SK-N-SH (cell line): ENCODE results near the gene ZNF765. TPM values are rescaled to one million over a fixed set of nuclear protein-coding genes. Genes with fewer than 3 reads are reported as not detected.

Experiments
- CTCF ChIA-PET: fragments of 300-600, 350-600 bp; formaldehyde crosslinking; extraction: SDS; loops from one replicate; lab custom pipeline; 2021; lab: Yijun Ruan, JAX
- POLR2A ChIA-PET: fragments of 350-600 bp; sonication (Branson Sonifier 250); formaldehyde crosslinking; extraction: SDS; loops from one replicate; lab custom pipeline; 2020; ENCODE audit warnings: antibody characterized with exemption, inconsistent platforms; lab: Yijun Ruan, JAX
- DNase-seq: peaks from one replicate; pipeline ENCODE4 v3.0.0; 2012
- H2AFZ ChIP-seq: fragments of 200-600 bp; sonication (generic); 2 replicates; pipeline ENCODE4 v1.8.1; 2016; ENCODE audit warnings: antibody characterized with exemption, mild to moderate bottlenecking, low read depth
- H3F3A ChIP-seq: fragments of 200-600 bp; sonication (generic); replicated peaks from 2 replicates; pipeline ENCODE3; 2016; ENCODE audit warnings: antibody characterized with exemption, mild to moderate bottlenecking; ENCODE audit not compliant: insufficient read depth
- H3K27ac ChIP-seq, 2 experiments: fragments of 200-500 bp in 1 of 2; fragments of 200-600 bp in 1 of 2; sonication (Bioruptor generic) in 1 of 2; sonication (generic), shearing (Covaris generic) in 1 of 2; 2 replicates each; pipeline versions ENCODE4 v1.5.1 to v1.6.1; 2014 to 2016; ENCODE audit warnings: low read depth in 2 of 2, inconsistent platforms in 1 of 2, low read length in 1 of 2, mild to moderate bottlenecking in 1 of 2, mixed read lengths in 1 of 2
- H3K27me3 ChIP-seq: fragments of 200-600 bp; sonication (generic), shearing (Covaris generic); 2 replicates; pipeline ENCODE4 v1.6.1; 2016; ENCODE audit warnings: mixed run types; ENCODE audit not compliant: insufficient read depth
- H3K36me3 ChIP-seq, 2 experiments: fragments of 200-500 bp in 1 of 2; fragments of 200-600 bp in 1 of 2; sonication (Bioruptor generic) in 1 of 2; sonication (generic) in 1 of 2; replicated peaks in 1 of 2; 2 replicates each; pipeline versions ENCODE3 to v1.5.1; 2014 to 2016; ENCODE audit warnings: low read length in 1 of 2, mild to moderate bottlenecking in 1 of 2; ENCODE audit not compliant: insufficient read depth in 2 of 2, control insufficient read depth in 1 of 2
- H3K4me1 ChIP-seq, 2 experiments: fragments of 200-500 bp in 1 of 2; fragments of 200-600 bp in 1 of 2; sonication (Bioruptor generic) in 1 of 2; sonication (generic), shearing (Covaris generic) in 1 of 2; 2 replicates each; pipeline versions ENCODE4 v1.5.1 to v1.6.1; 2014 to 2016; ENCODE audit warnings: low read depth in 1 of 2, low read length in 1 of 2, mixed run types in 1 of 2; ENCODE audit not compliant: insufficient read depth in 2 of 2, control insufficient read depth in 1 of 2
- H3K4me2 ChIP-seq: fragments of 200-600 bp; sonication (generic), shearing (Covaris generic); 2 replicates; pipeline ENCODE4 v1.6.1; 2017; ENCODE audit warnings: mixed run types
- H3K4me3 ChIP-seq, 2 experiments: fragments of 200-500 bp in 1 of 2; fragments of 200-600 bp in 1 of 2; sonication (Bioruptor generic) in 1 of 2; sonication (generic), shearing (Covaris generic) in 1 of 2; 2 replicates each; pipeline versions ENCODE4 v1.5.1 to v1.8.1; 2014 to 2016; ENCODE audit warnings: low read depth in 2 of 2, inconsistent platforms in 1 of 2, low read length in 1 of 2, mild to moderate bottlenecking in 1 of 2, mixed read lengths in 1 of 2, moderate library complexity in 1 of 2
- H3K79me2 ChIP-seq: fragments of 200-600 bp; sonication (generic); 2 replicates; pipeline ENCODE4 v1.8.1; 2017; ENCODE audit warnings: mild to moderate bottlenecking; ENCODE audit not compliant: insufficient read depth
- H3K9ac ChIP-seq: fragments of 200-600 bp; sonication (generic); 2 replicates; pipeline ENCODE4 v1.6.1; 2017; ENCODE audit warnings: mixed run types
- H3K9me2 ChIP-seq: fragments of 200-600 bp; sonication (generic); 2 replicates; pipeline ENCODE4 v1.6.1; 2017; ENCODE audit warnings: mixed run types
- H3K9me3 ChIP-seq: fragments of 200-600 bp; sonication (generic); 2 replicates; pipeline ENCODE4 v1.6.1; 2017; ENCODE audit warnings: mixed run types, mild to moderate bottlenecking, moderate library complexity
- H4K20me1 ChIP-seq: fragments of 200-600 bp; sonication (generic); 2 replicates; pipeline ENCODE4 v1.6.1; 2017; ENCODE audit warnings: mild to moderate bottlenecking, mixed run types; ENCODE audit not compliant: insufficient read depth
- CHD2 ChIP-seq: fragments of 150-350 bp; IDR thresholded peaks from 2 replicates; pipeline ENCODE4 v1.6.1; 2018; ENCODE audit warnings: low read length; ENCODE audit not compliant: partially characterized antibody
- ELF1 ChIP-seq: IDR thresholded peaks from 2 replicates; pipeline ENCODE4 v1.4.0; 2012
- GABPA ChIP-seq: IDR thresholded peaks from 2 replicates; pipeline ENCODE4 v1.4.0; 2012; ENCODE audit warnings: low read depth, mild to moderate bottlenecking
- MXI1 ChIP-seq: IDR thresholded peaks from 2 replicates; pipeline ENCODE4 v1.6.1; 2012; ENCODE audit warnings: mild to moderate bottlenecking, low read depth, low read length, improper control_type of control experiment
- NFIC ChIP-seq: IDR thresholded peaks from 2 replicates; pipeline ENCODE4 v1.4.0; 2012; ENCODE audit warnings: borderline replicate concordance
- REST ChIP-seq: IDR thresholded peaks from 2 replicates; pipeline ENCODE4 v1.6.1; 2012; ENCODE audit warnings: mild to moderate bottlenecking, low read depth, low read length, moderate library complexity
- RXRA ChIP-seq: IDR thresholded peaks from 2 replicates; pipeline ENCODE4 v1.4.0; 2012; ENCODE audit warnings: low read depth, mild to moderate bottlenecking, borderline replicate concordance
- YY1 ChIP-seq: IDR thresholded peaks from 2 replicates; pipeline ENCODE4 v1.4.0; 2012; ENCODE audit warnings: low read depth, mild to moderate bottlenecking
- WGBS: methylation state at CpG from one replicate; pipeline ENCODE4 v1.1.6; 2017; ENCODE audit warnings: low lambda C conversion rate; 5-methylcytosine and 5-hydroxymethylcytosine counted together
- polyA plus RNA-seq, 3 experiments: library from polyadenylated mRNA; depleted of rRNA; stranded (reverse); fragments of >200 nt; gene quantifications; 2 replicates each; pipeline ENCODE4 v1.2.3, GENCODE V29; 2012

The ZNF765 gene
- polyA plus RNA-seq, 1 of the 3 experiments (the other 2 are of a cell fraction), result 2.3 TPM

- Histone ChIP-seq H3K4me1 (no peaks in the 10 kb centered on the region), H3K9me3 (peaks cover 9% of the 10 kb centered on the region; the same call in 1 of the 2 replicates), H3K79me2 (no peaks in the 10 kb centered on the region), H3K9me2 (no peaks in the 10 kb centered on the region), H3K27ac (no peak overlapping the region), H3F3A (peaks cover 1% of the 10 kb centered on the region), H3K36me3 (peaks cover 0 to 11% of the 10 kb centered on the region in 2 experiments), H2AFZ (no peak overlapping the region), H4K20me1 (no peaks in the 10 kb centered on the region), H3K27me3 (no peaks in the 10 kb centered on the region), H3K4me3 (no peak overlapping the region), H3K4me2 (no peak overlapping the region), H3K9ac (no peak overlapping the region)
- DNase-seq, result no peak
- CTCF ChIA-PET, result interaction anchor here (1.8 kb wide), 1 partner anchor 194 kb away, joined by 5 read pairs; no protein-coding TSS in a partner anchor
- POLR2A ChIA-PET, result no interaction called here
- 75% methylated on average over 5 of the region's 5 CpGs for WGBS
- no peak for TF ChIP-seq ELF1
- no peak for TF ChIP-seq MXI1
- TF ChIP-seq CHD2, result no peak
- no peak for TF ChIP-seq RXRA
- no peak for TF ChIP-seq NFIC
Observed at GRCh38 chr19:53388904-53389303, 6.0 kb upstream of the ZNF765 start.

GRCh38 chr19:53389571-53389970 lies 5.4 kb upstream of the ZNF765 start:
- DNase-seq, result no peak

More at GRCh38 chr19:53389571-53389970, 5.4 kb upstream of the ZNF765 start:
- H4K20me1 ChIP-seq, result no peaks in the 10 kb centered on the region
- WGBS, result 82% methylated on average over 8 of the region's 8 CpGs
- H3K79me2 ChIP-seq, result no peaks in the 10 kb centered on the region
- no peak overlapping the region for H3K4me2 ChIP-seq
- H3K27ac ChIP-seq, result no peak overlapping the region
- peaks cover 8% of the 10 kb centered on the region for H3F3A ChIP-seq
- TF ChIP-seq MXI1 (no peak), GABPA (no peak), REST (no peak), YY1 (no peak)
- no peaks in the 10 kb centered on the region for H3K9me2 ChIP-seq
- no peaks in the 10 kb centered on the region for H3K27me3 ChIP-seq
- ChIA-PET POLR2A (no interaction called here), CTCF (interaction anchor here (1.8 kb wide), 1 partner anchor 194 kb away, joined by 5 read pairs; no protein-coding TSS in a partner anchor)
- H3K9me3 ChIP-seq, result peaks cover 7% of the 10 kb centered on the region; the same call in 1 of the 2 replicates
- H3K9ac ChIP-seq, result no peak overlapping the region
- peaks cover 0 to 8% of the 10 kb centered on the region in 2 experiments for H3K36me3 ChIP-seq
- no peak overlapping the region for H3K4me3 ChIP-seq
- H2AFZ ChIP-seq, result no peak overlapping the region
- H3K4me1 ChIP-seq, result peaks cover 0 to 4% of the 10 kb centered on the region in 2 experiments; a peak in 1 of 4 replicates
